Activated T-helper 17 cell treated with anti-CD3 and anti-CD28 coated beads, Interleukin-2, amount 50 U/mL, for 72 hours (primary cell): ENCODE data around the gene TAF10. TPM values are rescaled to one million over a fixed set of nuclear protein-coding genes. Genes with fewer than 3 reads are reported as not detected.

Experiments used
- ATAC-seq: fragments of 150-1000 bp; cut with Tn5 transposase; replicated peaks from 2 replicates; pipeline ENCODE4 v1.10.0; 2021; ENCODE audit warnings: mild to moderate bottlenecking, moderate library complexity
- H3K27ac Mint-ChIP-seq: one replicate; pipeline ENCODE4 v1.8.0; 2022; ENCODE audit warnings: mixed read lengths
- H3K27me3 Mint-ChIP-seq: one replicate; pipeline ENCODE4 v1.8.0; 2022; ENCODE audit warnings: mixed read lengths
- H3K36me3 Mint-ChIP-seq: one replicate; pipeline ENCODE4 v1.8.0; 2022; ENCODE audit warnings: low read depth, mild to moderate bottlenecking, mixed read lengths
- H3K4me1 Mint-ChIP-seq: one replicate; pipeline ENCODE4 v1.8.0; 2022; ENCODE audit warnings: mixed read lengths
- H3K4me3 Mint-ChIP-seq: one replicate; pipeline ENCODE4 v1.8.0; 2022; ENCODE audit warnings: mild to moderate bottlenecking, mixed read lengths
- H3K9me3 Mint-ChIP-seq: one replicate; pipeline ENCODE4 v1.8.0; 2022; ENCODE audit warnings: mixed read lengths
- total RNA-seq, 2 donors: library from RNA; stranded (reverse); gene quantifications; one replicate each; pipeline ENCODE4 v1.2.3, GENCODE V29; 2022

Gene TAF10
- total RNA-seq, 2 donors from 2014 or later: 82.2 to 106 TPM

- no peak overlapping the region for H3K27ac Mint-ChIP-seq
- no peaks in the 10 kb centered on the region for H3K27me3 Mint-ChIP-seq
Measured at GRCh38 chr11:6601041-6601461, 11.0 kb downstream of the TAF10 start.

GRCh38 chr11:6599881-6600390, 12.1 kb downstream of the TAF10 start:
- H3K27ac Mint-ChIP-seq: no peak overlapping the region

More at GRCh38 chr11:6601041-6601461, 11.0 kb downstream of the TAF10 start:
- H3K36me3 Mint-ChIP-seq: peaks cover 46% of the 10 kb centered on the region
- peaks cover 13% of the 10 kb centered on the region for H3K4me1 Mint-ChIP-seq
- H3K4me3 Mint-ChIP-seq: no peak overlapping the region
- no peak for ATAC-seq
- no peaks in the 10 kb centered on the region for H3K9me3 Mint-ChIP-seq

DNA sequence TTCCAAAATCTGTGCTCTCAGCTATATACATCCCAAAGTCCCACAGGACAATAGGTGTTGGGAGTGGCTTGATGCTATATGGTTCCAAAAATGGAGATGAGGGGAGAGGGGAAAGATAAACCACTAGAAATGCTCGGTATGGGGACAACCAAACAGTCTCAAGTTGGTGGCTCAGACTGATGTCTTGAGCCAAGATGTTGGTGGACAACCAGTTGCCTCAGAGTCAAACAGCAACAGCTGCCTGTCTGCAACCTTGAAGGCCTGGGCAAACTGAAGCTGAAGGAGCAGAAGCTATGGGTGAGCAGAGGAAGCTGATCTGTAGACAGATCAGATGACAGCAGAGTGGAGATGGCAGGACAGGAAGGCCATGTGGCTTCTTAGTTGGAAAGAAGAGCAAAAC, 12.6 kb downstream of the TAF10 start:
- peaks cover 16% of the 10 kb centered on the region for H3K4me1 Mint-ChIP-seq
- H3K27ac Mint-ChIP-seq: peak overlapping the region; percentile 41

More at GRCh38 chr11:6599881-6600390, 12.1 kb downstream of the TAF10 start:
- ATAC-seq: no peak
- Mint-ChIP-seq H3K36me3 (peaks cover 52% of the 10 kb centered on the region), H3K9me3 (no peaks in the 10 kb centered on the region), H3K27me3 (no peaks in the 10 kb centered on the region), H3K4me3 (no peak overlapping the region), H3K4me1 (peaks cover 13% of the 10 kb centered on the region)

GRCh38 chr11:6598555-6598954, 13.5 kb downstream of the TAF10 start:
- peaks cover 64% of the 10 kb centered on the region for H3K36me3 Mint-ChIP-seq
- no peak for ATAC-seq
- H3K27ac Mint-ChIP-seq: peak overlapping the region; percentile 41
- H3K4me1 Mint-ChIP-seq: peaks cover 21% of the 10 kb centered on the region
- no peak overlapping the region for H3K4me3 Mint-ChIP-seq
- H3K9me3 Mint-ChIP-seq: no peaks in the 10 kb centered on the region
- no peaks in the 10 kb centered on the region for H3K27me3 Mint-ChIP-seq

More for the DNA sequence above, 12.6 kb downstream of the TAF10 start:
- Mint-ChIP-seq H3K4me3 (no peak overlapping the region), H3K27me3 (no peaks in the 10 kb centered on the region), H3K36me3 (peaks cover 56% of the 10 kb centered on the region), H3K9me3 (no peaks in the 10 kb centered on the region)
- ATAC-seq: no peak

DNA sequence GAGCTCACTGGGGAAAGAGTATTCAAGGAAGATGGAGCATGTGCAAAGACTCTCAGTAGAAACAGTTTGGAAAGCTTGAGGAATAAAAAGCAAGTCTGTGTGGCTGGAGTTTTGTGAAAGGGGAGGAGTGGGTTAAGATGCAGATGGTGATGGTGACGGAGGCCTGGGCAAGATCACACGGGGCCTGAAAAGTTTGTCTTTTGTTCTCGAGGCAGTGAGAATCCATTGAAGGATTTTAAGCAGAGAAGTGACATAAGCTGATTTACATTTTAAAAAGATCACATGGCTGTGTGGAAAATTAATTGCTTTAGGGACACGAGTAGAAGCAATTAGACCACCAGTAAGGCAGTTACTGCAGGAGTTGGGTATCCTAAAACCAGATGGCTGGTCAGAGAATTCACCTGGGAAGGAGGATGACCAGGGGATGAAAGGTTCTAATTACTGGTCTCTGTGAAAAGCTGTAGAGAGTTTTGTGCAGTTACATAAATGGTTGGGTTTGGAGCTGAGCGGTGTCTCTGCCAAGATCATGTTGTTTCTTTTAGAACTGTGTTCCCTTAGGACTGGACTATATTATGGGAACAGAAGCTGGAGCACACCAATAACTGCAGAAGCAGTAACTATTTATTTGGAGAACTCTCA, 15.7 kb downstream of the TAF10 start:
- H3K27ac Mint-ChIP-seq: peak overlapping the region; percentile 26
- no peak for ATAC-seq
- no peaks in the 10 kb centered on the region for H3K27me3 Mint-ChIP-seq
- peaks cover 21% of the 10 kb centered on the region for H3K4me1 Mint-ChIP-seq
- peaks cover 86% of the 10 kb centered on the region for H3K36me3 Mint-ChIP-seq
- no peak overlapping the region for H3K4me3 Mint-ChIP-seq
- no peaks in the 10 kb centered on the region for H3K9me3 Mint-ChIP-seq

DNA sequence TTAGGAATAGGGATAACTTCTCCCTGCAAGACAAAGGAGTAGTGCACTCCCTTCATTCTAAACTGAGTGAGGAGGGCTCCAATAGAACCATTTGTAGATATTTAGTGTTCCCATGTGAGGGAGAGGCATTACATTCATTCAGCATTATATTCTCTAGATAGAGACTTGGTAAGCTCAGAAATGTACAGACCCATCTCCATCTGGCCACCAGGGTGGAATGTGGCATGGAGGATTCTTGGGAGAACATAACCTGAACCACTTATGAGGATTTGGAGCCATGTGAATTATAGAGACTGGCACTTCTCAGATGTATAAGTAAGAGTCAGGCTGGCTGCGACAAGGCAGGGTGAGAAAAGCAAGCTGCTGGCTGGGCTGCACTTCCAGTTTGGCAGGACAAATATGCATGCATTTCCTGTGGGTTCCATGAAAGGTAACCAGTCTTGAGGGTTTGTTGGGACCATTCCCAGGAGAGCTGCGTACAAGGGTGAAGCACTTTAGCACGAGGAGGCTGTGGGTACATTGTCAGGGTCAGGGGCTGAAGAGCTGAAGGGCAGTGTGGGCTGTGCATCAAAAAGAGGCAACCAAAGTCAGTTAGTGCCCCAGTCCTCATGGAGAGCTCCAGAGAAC, 17.8 kb downstream of the TAF10 start:
- H3K4me1 Mint-ChIP-seq: peaks cover 21% of the 10 kb centered on the region
- no peak for ATAC-seq
- peaks cover 90% of the 10 kb centered on the region for H3K36me3 Mint-ChIP-seq
- H3K27me3 Mint-ChIP-seq: no peaks in the 10 kb centered on the region
- peak overlapping the region; percentile 15 for H3K27ac Mint-ChIP-seq
- H3K4me3 Mint-ChIP-seq: no peak overlapping the region
- no peaks in the 10 kb centered on the region for H3K9me3 Mint-ChIP-seq

- peaks cover 4% of the 10 kb centered on the region for H3K4me1 Mint-ChIP-seq
Measured at GRCh38 chr11:6588018-6588417, 24.0 kb downstream of the TAF10 start.

DNA sequence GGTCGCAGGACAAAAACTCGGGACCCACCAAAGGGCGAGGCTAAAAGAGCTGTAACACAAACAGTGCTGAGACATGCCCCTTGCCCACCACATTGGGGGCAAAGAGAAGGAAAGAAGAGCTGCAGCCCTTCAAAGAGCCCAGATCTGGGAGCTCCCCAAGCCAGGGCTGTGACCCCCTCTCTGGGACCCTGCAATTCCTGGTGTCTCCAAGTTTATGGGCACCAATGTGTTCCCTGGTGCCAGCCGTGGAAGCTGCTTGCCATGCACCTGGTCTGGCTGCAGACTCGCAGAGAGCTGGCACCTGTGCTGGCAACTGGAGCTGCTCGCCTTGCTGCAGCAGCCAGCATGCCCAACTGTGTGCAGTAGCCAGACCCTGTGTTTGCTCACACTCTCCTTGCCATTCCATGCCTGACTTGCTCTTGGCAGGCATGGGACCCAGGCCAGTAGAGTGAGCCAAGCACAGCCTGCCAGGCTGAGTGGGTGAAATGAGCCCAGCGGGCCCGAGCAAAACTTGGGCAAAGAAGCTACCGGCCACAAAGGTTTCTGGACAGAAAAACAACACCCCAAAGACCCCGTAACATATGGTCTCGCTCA, 24.6 kb downstream of the TAF10 start:
- ATAC-seq: no peak
- H3K4me1 Mint-ChIP-seq: peaks cover 4% of the 10 kb centered on the region
- no peak overlapping the region for H3K4me3 Mint-ChIP-seq
- no peaks in the 10 kb centered on the region for H3K27me3 Mint-ChIP-seq
- H3K9me3 Mint-ChIP-seq: peaks cover 18% of the 10 kb centered on the region
- peaks cover 68% of the 10 kb centered on the region for H3K36me3 Mint-ChIP-seq
- peak overlapping the region; percentile 61 for H3K27ac Mint-ChIP-seq

More at GRCh38 chr11:6588018-6588417, 24.0 kb downstream of the TAF10 start:
- ATAC-seq: no peak
- Mint-ChIP-seq H3K9me3 (peaks cover 16% of the 10 kb centered on the region), H3K27ac (peak overlapping the region; percentile 61), H3K36me3 (peaks cover 69% of the 10 kb centered on the region), H3K27me3 (no peaks in the 10 kb centered on the region), H3K4me3 (no peak overlapping the region)

GRCh38 chr11:6586434-6587359, 25.3 kb downstream of the TAF10 start:
- Mint-ChIP-seq H3K36me3 (peaks cover 67% of the 10 kb centered on the region), H3K9me3 (peaks cover 18% of the 10 kb centered on the region), H3K4me1 (peaks cover 4% of the 10 kb centered on the region), H3K27me3 (no peaks in the 10 kb centered on the region), H3K27ac (no peak overlapping the region), H3K4me3 (no peak overlapping the region)
- ATAC-seq: no peak

DNA sequence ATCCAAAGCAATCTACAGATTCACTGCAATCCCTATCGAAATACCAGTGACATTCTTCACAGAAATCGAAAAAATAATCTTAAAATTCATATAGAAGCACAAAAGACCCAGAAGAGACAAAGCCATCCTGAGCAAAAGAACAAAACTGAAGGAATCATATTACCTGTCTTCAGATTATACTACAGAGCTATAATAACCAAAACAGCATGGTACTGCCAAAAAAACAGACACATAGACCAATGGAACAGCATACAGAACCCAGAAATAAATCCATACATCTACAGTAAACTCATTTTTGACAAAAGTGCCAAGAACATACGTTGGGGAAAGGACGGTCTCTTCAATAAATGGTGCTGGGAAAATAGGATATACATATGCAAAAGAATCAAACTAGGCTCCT, 27.5 kb downstream of the TAF10 start:
- peaks cover 57% of the 10 kb centered on the region for H3K36me3 Mint-ChIP-seq
- H3K4me1 Mint-ChIP-seq: peaks cover 4% of the 10 kb centered on the region
- ATAC-seq: no peak
- H3K4me3 Mint-ChIP-seq: no peak overlapping the region
- peaks cover 18% of the 10 kb centered on the region for H3K9me3 Mint-ChIP-seq
- H3K27ac Mint-ChIP-seq: no peak overlapping the region
- H3K27me3 Mint-ChIP-seq: no peaks in the 10 kb centered on the region

GRCh38 chr11:6583584-6583983, 28.4 kb downstream of the TAF10 start:
- H3K27me3 Mint-ChIP-seq: no peaks in the 10 kb centered on the region
- H3K4me1 Mint-ChIP-seq: peaks cover 4% of the 10 kb centered on the region
- no peak overlapping the region for H3K4me3 Mint-ChIP-seq
- ATAC-seq: no peak
- H3K36me3 Mint-ChIP-seq: peaks cover 50% of the 10 kb centered on the region
- H3K9me3 Mint-ChIP-seq: peaks cover 18% of the 10 kb centered on the region
- no peak overlapping the region for H3K27ac Mint-ChIP-seq

GRCh38 chr11:6579681-6580080, 32.3 kb downstream of the TAF10 start:
- H3K27me3 Mint-ChIP-seq: no peaks in the 10 kb centered on the region
- no peak for ATAC-seq
- peaks cover 5% of the 10 kb centered on the region for H3K4me1 Mint-ChIP-seq
- H3K36me3 Mint-ChIP-seq: peaks cover 36% of the 10 kb centered on the region
- no peak overlapping the region for H3K4me3 Mint-ChIP-seq
- no peak overlapping the region for H3K27ac Mint-ChIP-seq
- H3K9me3 Mint-ChIP-seq: peaks cover 15% of the 10 kb centered on the region

DNA sequence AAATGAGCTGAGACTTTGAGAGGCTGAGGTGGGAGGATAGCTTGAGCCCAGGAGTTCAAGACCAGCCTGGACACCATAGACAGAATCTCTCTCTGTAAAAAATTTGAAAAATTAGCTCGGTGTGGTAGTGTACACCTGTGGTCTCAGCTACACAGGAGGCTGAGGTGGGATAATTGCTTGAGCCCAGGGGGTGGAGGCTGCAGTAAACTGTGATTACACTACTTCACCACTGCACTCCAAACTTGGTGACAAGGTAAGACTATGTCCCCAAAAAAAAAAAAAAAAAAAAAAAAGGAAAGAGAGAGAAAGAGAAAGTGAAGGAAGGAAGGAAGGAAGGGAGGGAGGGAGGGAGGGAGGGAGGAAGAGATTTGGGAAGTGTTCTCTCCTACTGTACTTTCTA, 33.9 kb downstream of the TAF10 start:
- H3K27me3 Mint-ChIP-seq: no peaks in the 10 kb centered on the region
- H3K9me3 Mint-ChIP-seq: peaks cover 4% of the 10 kb centered on the region
- peaks cover 20% of the 10 kb centered on the region for H3K36me3 Mint-ChIP-seq
- peaks cover 5% of the 10 kb centered on the region for H3K4me1 Mint-ChIP-seq
- no peak for ATAC-seq
- H3K4me3 Mint-ChIP-seq: no peak overlapping the region
- H3K27ac Mint-ChIP-seq: no peak overlapping the region
